ENCODE measurements around the gene NPAS2.

DNA sequence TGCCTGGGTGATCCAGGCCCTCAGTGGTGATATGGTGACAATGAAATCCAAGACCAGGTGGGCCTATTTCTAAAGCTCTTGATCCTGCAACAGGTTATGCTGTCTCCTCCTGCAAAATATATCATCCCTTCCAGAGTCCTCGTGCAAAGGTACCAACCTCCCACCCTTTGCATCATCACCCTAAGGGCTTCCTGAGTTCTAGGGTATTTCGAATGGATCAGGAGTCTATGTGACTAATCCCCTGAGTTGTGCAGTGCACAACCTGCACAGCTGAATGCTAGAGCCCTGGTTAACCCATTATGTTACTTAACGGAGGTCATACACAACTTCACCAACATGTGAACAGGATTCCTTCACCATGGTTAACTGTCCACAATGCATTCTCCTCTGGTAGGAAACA lies 13.4 kb upstream of the NPAS2 start:
- TF ChIP-seq, protein P1, sequence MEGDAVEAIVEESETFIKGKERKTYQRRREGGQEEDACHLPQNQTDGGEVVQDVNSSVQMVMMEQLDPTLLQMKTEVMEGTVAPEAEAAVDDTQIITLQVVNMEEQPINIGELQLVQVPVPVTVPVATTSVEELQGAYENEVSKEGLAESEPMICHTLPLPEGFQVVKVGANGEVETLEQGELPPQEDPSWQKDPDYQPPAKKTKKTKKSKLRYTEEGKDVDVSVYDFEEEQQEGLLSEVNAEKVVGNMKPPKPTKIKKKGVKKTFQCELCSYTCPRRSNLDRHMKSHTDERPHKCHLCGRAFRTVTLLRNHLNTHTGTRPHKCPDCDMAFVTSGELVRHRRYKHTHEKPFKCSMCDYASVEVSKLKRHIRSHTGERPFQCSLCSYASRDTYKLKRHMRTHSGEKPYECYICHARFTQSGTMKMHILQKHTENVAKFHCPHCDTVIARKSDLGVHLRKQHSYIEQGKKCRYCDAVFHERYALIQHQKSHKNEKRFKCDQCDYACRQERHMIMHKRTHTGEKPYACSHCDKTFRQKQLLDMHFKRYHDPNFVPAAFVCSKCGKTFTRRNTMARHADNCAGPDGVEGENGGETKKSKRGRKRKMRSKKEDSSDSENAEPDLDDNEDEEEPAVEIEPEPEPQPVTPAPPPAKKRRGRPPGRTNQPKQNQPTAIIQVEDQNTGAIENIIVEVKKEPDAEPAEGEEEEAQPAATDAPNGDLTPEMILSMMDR (IDR thresholded peaks at IDR 0.05), result no peak
- TF ChIP-seq POLR2A (IDR thresholded peaks at IDR 0.05; ENCODE audit: low read depth), result no peak

All from esophagus muscularis mucosa (tissue), 3 donors.